Transverse colon (tissue), 4 donors: ENCODE data around the gene NADK2. TPM values are rescaled to one million over a fixed set of nuclear protein-coding genes. Genes with fewer than 3 reads are reported as not detected.

Experiments
- DNase-seq: peaks from one replicate; pipeline ENCODE4 v3.0.0-alpha.2; 2019
- H3K27ac ChIP-seq, 4 donors: fragments of 200-600 bp; sonication (generic); 2 replicates each; pipeline ENCODE4 v1.5.1; 2016 to 2018; ENCODE audit warnings: inconsistent platforms in 4 of 4
- H3K27me3 ChIP-seq: fragments of 200-600 bp; sonication (generic); 2 replicates; pipeline ENCODE4 v1.5.1; 2017; ENCODE audit warnings: inconsistent platforms
- H3K36me3 ChIP-seq, 4 donors: fragments of 200-600 bp; sonication (generic); 2 replicates each; pipeline ENCODE4 v1.5.1; 2017 to 2019; ENCODE audit warnings: inconsistent platforms in 4 of 4
- H3K4me1 ChIP-seq, 4 donors: fragments of 200-600 bp; sonication (generic); 2 replicates each; pipeline ENCODE4 v1.5.1; 2017 to 2020; ENCODE audit warnings: inconsistent platforms in 4 of 4
- H3K4me3 ChIP-seq, 4 donors: fragments of 200-600 bp; sonication (generic); 1 replicate in 1 of 4; 2 replicates in 3 of 4; pipeline versions ENCODE4 v1.5.1 to v1.6.1; 2017 to 2019; ENCODE audit warnings: inconsistent platforms in 4 of 4
- H3K9me3 ChIP-seq, 2 donors: fragments of 200-600 bp; sonication (generic); 2 replicates each; pipeline ENCODE4 v1.5.1; 2017 to 2019; ENCODE audit warnings: inconsistent platforms in 2 of 2
- EP300 ChIP-seq: sonication (generic); formaldehyde crosslinking; IDR thresholded peaks from one replicate; pipeline ENCODE4 v1.6.1; 2017; ENCODE audit warnings: antibody characterized with exemption, low read depth
- POLR2A ChIP-seq: fragments of 450-650 bp; IDR thresholded peaks from one replicate; pipeline ENCODE4 v1.6.1; 2016; ENCODE audit warnings: antibody characterized with exemption, mild to moderate bottlenecking, moderate library complexity
- POLR2AphosphoS5 ChIP-seq, 3 donors: sonication (generic); formaldehyde crosslinking; IDR thresholded peaks; one replicate each; pipeline ENCODE4 v1.6.1; 2016; ENCODE audit warnings: antibody characterized with exemption in 3 of 3
- WGBS, 2 donors: methylation state at CpG; one replicate each; pipeline ENCODE4 v1.1.5; 2018; ENCODE audit warnings: low coverage in 1 of 2; 5-methylcytosine and 5-hydroxymethylcytosine counted together
- in situ Hi-C, 4 donors: fragments of 200-750 bp; cut with MboI; loops; one replicate each; pipeline versions ENCODE4 v1.15.0 to v1.15.1; 2017; ENCODE audit warnings: low sequenced_read_pairs in 3 of 4, low pct_ligation_motif_present in 1 of 4, low pct_unique_long_range_greater_than_20kb in 1 of 4
- intact Hi-C: fragments of 100-400 bp; cut with DNase I; formaldehyde crosslinking; loops from one replicate; pipeline ENCODE4 v1.15.1; 2023; ENCODE audit warnings: low total_unique reads
- total RNA-seq, 4 donors: library from RNA; depleted of rRNA; stranded (reverse); fragments of >200 nt; gene quantifications; one replicate each; pipeline ENCODE4 v1.1.0, GENCODE V29; 2016
- TF ChIP-seq, protein P1 (sequence below), 5 experiments: fragments of 200-600 bp in 3 of 5; fragments of 450-650 bp in 2 of 5; sonication (generic) in 3 of 5; IDR thresholded peaks; 1 replicate in 2 of 5; 2 replicates in 3 of 5; pipeline ENCODE4 v1.5.1; 2016 to 2017; ENCODE audit warnings: antibody characterized with exemption in 5 of 5, inconsistent platforms in 3 of 5, mild to moderate bottlenecking in 2 of 5, moderate library complexity in 1 of 5

NADK2 gene
- total RNA-seq, 4 donors from 2014 or later: 14.6 to 31.4 (median 22.4) TPM

DNA sequence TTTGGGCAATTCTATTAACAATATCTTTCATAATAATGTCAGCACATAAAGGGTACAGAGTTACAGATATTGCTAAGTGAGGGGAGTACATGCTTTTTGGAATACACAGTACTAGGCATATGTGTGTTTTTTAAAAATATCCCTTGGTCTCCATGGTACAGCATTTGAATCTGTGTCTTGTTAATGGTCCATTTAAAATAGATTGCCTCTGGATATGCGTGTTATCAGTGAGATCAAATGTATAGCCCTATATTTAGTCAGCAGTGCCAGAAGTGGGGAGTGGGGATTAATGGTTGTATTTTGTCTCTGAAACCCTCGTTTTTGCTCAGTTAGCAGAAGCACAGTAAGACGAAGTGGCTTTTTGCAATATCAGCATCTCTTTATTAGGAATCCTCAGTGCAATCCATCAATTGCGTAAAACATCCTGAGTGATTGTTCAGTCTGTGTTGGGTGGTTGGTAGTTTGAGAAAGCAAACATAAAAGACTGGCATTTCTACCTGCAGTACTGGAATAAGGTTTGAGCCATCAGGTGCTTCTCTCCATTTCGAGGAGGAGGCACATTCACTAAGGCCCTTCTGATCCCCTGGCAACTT is 70.8 kb downstream of the NADK2 start:
- peaks cover 0 to 38% (median 16%) of the 10 kb centered on the region in 4 donors for H3K36me3 ChIP-seq
- H3K27ac ChIP-seq: no peak overlapping the region
- no peaks in the 10 kb centered on the region for H3K27me3 ChIP-seq
- in situ Hi-C loops (no loop called here), intact Hi-C loops (no loop called here)
- H3K4me3 ChIP-seq: no peak overlapping the region
- no peak for DNase-seq
- H3K9me3 ChIP-seq: no peaks in the 10 kb centered on the region
- TF ChIP-seq POLR2A: no peak
- TF ChIP-seq, protein P1, sequence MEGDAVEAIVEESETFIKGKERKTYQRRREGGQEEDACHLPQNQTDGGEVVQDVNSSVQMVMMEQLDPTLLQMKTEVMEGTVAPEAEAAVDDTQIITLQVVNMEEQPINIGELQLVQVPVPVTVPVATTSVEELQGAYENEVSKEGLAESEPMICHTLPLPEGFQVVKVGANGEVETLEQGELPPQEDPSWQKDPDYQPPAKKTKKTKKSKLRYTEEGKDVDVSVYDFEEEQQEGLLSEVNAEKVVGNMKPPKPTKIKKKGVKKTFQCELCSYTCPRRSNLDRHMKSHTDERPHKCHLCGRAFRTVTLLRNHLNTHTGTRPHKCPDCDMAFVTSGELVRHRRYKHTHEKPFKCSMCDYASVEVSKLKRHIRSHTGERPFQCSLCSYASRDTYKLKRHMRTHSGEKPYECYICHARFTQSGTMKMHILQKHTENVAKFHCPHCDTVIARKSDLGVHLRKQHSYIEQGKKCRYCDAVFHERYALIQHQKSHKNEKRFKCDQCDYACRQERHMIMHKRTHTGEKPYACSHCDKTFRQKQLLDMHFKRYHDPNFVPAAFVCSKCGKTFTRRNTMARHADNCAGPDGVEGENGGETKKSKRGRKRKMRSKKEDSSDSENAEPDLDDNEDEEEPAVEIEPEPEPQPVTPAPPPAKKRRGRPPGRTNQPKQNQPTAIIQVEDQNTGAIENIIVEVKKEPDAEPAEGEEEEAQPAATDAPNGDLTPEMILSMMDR (IDR thresholded peaks at IDR 0.05): no peak
- no peak for TF ChIP-seq POLR2AphosphoS5 (IDR thresholded peaks at IDR 0.05)
- TF ChIP-seq EP300: no peak
- H3K4me1 ChIP-seq: no peaks in the 10 kb centered on the region
- 85 to 90% methylated on average over 4 to 5 of the region's 5 CpGs for WGBS, 2 donors

DNA sequence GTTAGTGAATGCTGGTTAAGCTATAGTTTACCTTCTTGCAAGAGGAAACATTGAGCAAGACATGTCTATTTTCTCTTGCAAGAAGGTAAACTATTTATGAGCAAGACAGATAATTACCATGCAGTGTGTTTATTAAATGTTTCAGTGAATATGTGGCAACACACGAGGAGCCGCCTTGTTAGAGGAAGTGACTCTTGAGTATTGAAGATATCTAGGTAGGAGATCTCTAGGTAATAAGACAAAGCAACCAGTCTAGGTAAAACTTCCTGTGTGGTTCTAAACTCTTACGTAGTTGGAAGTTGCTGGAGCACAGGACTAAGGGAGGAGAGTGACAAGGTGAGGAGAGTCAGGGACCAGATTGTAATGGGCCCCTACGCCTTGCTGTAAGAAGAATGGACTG is 73.0 kb downstream of the NADK2 start:
- peaks cover 0 to 38% (median 17%) of the 10 kb centered on the region in 4 donors for H3K36me3 ChIP-seq
- TF ChIP-seq POLR2A (no peak), POLR2AphosphoS5 (IDR thresholded peaks at IDR 0.05) (no peak), EP300 (no peak)
- no peaks in the 10 kb centered on the region for H3K9me3 ChIP-seq
- intact Hi-C loops: no loop called here
- H3K27ac ChIP-seq: no peak overlapping the region
- in situ Hi-C loops: no loop called here
- H3K4me3 ChIP-seq: no peak overlapping the region
- WGBS, 2 donors: 85 to 89% methylated on average over 4 of the region's 4 CpGs
- DNase-seq: no peak
- no peaks in the 10 kb centered on the region for H3K4me1 ChIP-seq
- no peaks in the 10 kb centered on the region for H3K27me3 ChIP-seq

DNA sequence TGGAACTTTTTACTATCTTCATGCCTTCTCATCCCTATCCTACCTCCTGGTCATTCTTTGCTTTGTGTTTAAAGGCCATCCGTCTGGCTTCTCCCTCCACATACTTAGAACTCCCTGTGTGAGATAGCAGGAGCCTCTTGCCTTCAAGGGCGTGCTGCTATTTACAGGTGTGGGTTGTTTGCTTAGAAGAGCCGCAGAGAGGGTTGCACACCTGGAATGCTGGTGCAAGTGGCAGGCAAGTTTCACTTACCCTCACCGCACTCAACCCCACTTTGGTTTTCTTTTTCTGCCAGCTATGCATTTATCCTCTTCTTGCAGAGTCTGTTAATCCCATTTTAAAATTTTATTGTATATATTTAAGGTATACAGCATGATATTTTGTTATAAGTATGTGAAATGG is 77.3 kb downstream of the NADK2 start:
- Histone ChIP-seq H3K27ac (no peak overlapping the region), H3K4me3 (no peak overlapping the region), H3K27me3 (no peaks in the 10 kb centered on the region), H3K36me3 (peaks cover 0 to 20% (median 6%) of the 10 kb centered on the region in 4 donors), H3K9me3 (no peaks in the 10 kb centered on the region), H3K4me1 (no peaks in the 10 kb centered on the region)
- TF ChIP-seq POLR2AphosphoS5 (IDR thresholded peaks at IDR 0.05) (no peak), EP300 (no peak), POLR2A (no peak)
- TF ChIP-seq, protein P1 (IDR thresholded peaks at IDR 0.05): no peak
- in situ Hi-C loops: no loop called here
- DNase-seq: peak; percentile 17
- intact Hi-C loops: no loop called here
- WGBS, 2 donors: 81 to 88% methylated on average over 4 of the region's 4 CpGs

GRCh38 chr5:36162810-36163486 is 78.8 kb downstream of the NADK2 start:
- 88 to 96% methylated on average over 8 to 9 of the region's 9 CpGs for WGBS, 2 donors
- Histone ChIP-seq H3K4me3 (no peak overlapping the region), H3K4me1 (no peaks in the 10 kb centered on the region), H3K27ac (no peak overlapping the region), H3K9me3 (no peaks in the 10 kb centered on the region), H3K36me3 (peaks cover 0 to 9% (median 4%) of the 10 kb centered on the region in 4 donors), H3K27me3 (no peaks in the 10 kb centered on the region)
- DNase-seq: no peak
- intact Hi-C loops: no loop called here
- no peak for TF ChIP-seq POLR2AphosphoS5 (IDR thresholded peaks at IDR 0.05)
- TF ChIP-seq, protein P1 (IDR thresholded peaks at IDR 0.05): no peak
- no peak for TF ChIP-seq POLR2A
- no peak for TF ChIP-seq EP300
- in situ Hi-C loops: no loop called here
